ENCODE data around the gene GNG5.
A peak's percentile ranks its signal among the peaks of the same experiment; 100 is the strongest.
"Not testable (repeated sequence)": the region's sequence is repeated elsewhere in the genome, so short reads cannot be mapped to it uniquely, and the experiment has no call there.

The GNG5 gene

GRCh38 chr1:84506002-84506728 is at the start of gene GNG5, which contains the start of gene SPATA1:
Gene GNG5, minus strand, starts transcription at chr1:84506581. Its CDS starts 490 bp downstream, at chr1:84506091.
Gene SPATA1, plus strand, starts transcription at chr1:84506386. Its CDS starts 9,974 bp downstream, at chr1:84516360.
- peak; percentile 97 for DNase-seq

GRCh38 chr1:84550826-84551225 is 44.4 kb upstream of the GNG5 start:
- no peak for DNase-seq

- DNase-seq, result no peak
Observed at GRCh38 chr1:84541679-84542078, 35.3 kb upstream of the GNG5 start.

- DNase-seq, result no peak
Observed at GRCh38 chr1:84540759-84541158, 34.4 kb upstream of the GNG5 start.

- DNase-seq, result no peak
Observed at GRCh38 chr1:84539972-84540371, 33.6 kb upstream of the GNG5 start.

- DNase-seq, result no peak
Observed at GRCh38 chr1:84538599-84538998, 32.2 kb upstream of the GNG5 start.

GRCh38 chr1:84525779-84526178 is 19.4 kb upstream of the GNG5 start:
- no peak for DNase-seq

GRCh38 chr1:84524590-84524989 is 18.2 kb upstream of the GNG5 start:
- DNase-seq, result no peak

GRCh38 chr1:84510668-84511067 is 4.3 kb upstream of the GNG5 start:
- no peak for DNase-seq

- DNase-seq, result no peak
Observed at GRCh38 chr1:84510165-84510564, 3.8 kb upstream of the GNG5 start.

- no peak for DNase-seq
Observed at GRCh38 chr1:84509029-84509428, 2.6 kb upstream of the GNG5 start.

- no peak for DNase-seq
Observed at GRCh38 chr1:84508510-84508909, 2.1 kb upstream of the GNG5 start.

GRCh38 chr1:84507887-84508286 is 1.5 kb upstream of the GNG5 start:
- not testable (repeated sequence) for DNase-seq

- no peak for DNase-seq
Observed at GRCh38 chr1:84506729-84507453, 510 bp upstream of the GNG5 start.

- peak; percentile 45 for DNase-seq
Observed at GRCh38 chr1:84505493-84506001, 834 bp downstream of the GNG5 start.

- DNase-seq, result no peak
Observed at GRCh38 chr1:84504580-84505492, 1.5 kb downstream of the GNG5 start.

- no peak for DNase-seq
Observed at GRCh38 chr1:84502927-84503326, 3.5 kb downstream of the GNG5 start.

- no peak for DNase-seq
Observed at GRCh38 chr1:84497631-84498275, 8.6 kb downstream of the GNG5 start.

- DNase-seq, result no peak
Observed at GRCh38 chr1:84496498-84496897, 9.9 kb downstream of the GNG5 start.

- DNase-seq, result no peak
Observed at GRCh38 chr1:84493747-84494146, 12.6 kb downstream of the GNG5 start.

GRCh38 chr1:84492726-84493125 is 13.7 kb downstream of the GNG5 start:
- DNase-seq, result no peak

GRCh38 chr1:84489766-84490165 is 16.6 kb downstream of the GNG5 start:
- DNase-seq, result no peak

GRCh38 chr1:84488107-84488506 is 18.3 kb downstream of the GNG5 start:
- no peak for DNase-seq
